H1 (cell line): ENCODE results near the gene RGMB. TPM values are rescaled to one million over a fixed set of nuclear protein-coding genes. Genes with fewer than 3 reads are reported as not detected.

Experiments used
- CBX8 ChIP-seq: fragments of 300-800, 300-1000 bp; sonication (generic); IDR thresholded peaks from 2 replicates; pipeline ENCODE4 v1.7.1; 2016; ENCODE audit warnings: low read depth, low read length, borderline replicate concordance
- CREB1 ChIP-seq: IDR thresholded peaks from 2 replicates; pipeline ENCODE4 v1.6.1; 2012; ENCODE audit warnings: inconsistent platforms
- GTF2F1 ChIP-seq: IDR thresholded peaks from 2 replicates; pipeline ENCODE4 v1.6.1; 2012; ENCODE audit warnings: low read depth, low read length, improper control_type of control experiment, borderline replicate concordance
- POLR2A ChIP-seq, 2 experiments: IDR thresholded peaks; 1 replicate in 1 of 2; 2 replicates in 1 of 2; pipeline ENCODE4 v1.6.1; 2011; ENCODE audit warnings: low read depth in 2 of 2, low read length in 2 of 2, mild to moderate bottlenecking in 2 of 2; ENCODE audit errors: control extremely low read depth in 1 of 2
- RXRA ChIP-seq: IDR thresholded peaks from 2 replicates; pipeline ENCODE4 v1.6.1; 2011; ENCODE audit warnings: low read depth, mild to moderate bottlenecking, low read length, moderate library complexity; ENCODE audit not compliant: insufficient read depth
- SRF ChIP-seq: IDR thresholded peaks from 2 replicates; pipeline ENCODE4 v1.6.1; 2011; ENCODE audit warnings: mild to moderate bottlenecking, low read depth, low read length, moderate library complexity
- TAF1 ChIP-seq: IDR thresholded peaks from 2 replicates; pipeline ENCODE4 v1.6.1; 2011; ENCODE audit warnings: mild to moderate bottlenecking, low read depth, low read length
- TBP ChIP-seq: IDR thresholded peaks from 2 replicates; pipeline ENCODE4 v1.6.1; 2011; ENCODE audit warnings: low read depth, low read length, improper control_type of control experiment
- TEAD4 ChIP-seq: IDR thresholded peaks from 2 replicates; pipeline ENCODE4 v1.6.1; 2012; ENCODE audit warnings: low read depth, low read length, inconsistent platforms, mixed read lengths
- polyA plus RNA-seq, 7 experiments: library from polyadenylated mRNA; depleted of rRNA in 3 of 7; stranded (reverse) in 5 of 7; unstranded in 2 of 7; fragments of >200 nt in 5 of 7; fragments of 200-250 nt in 2 of 7; gene quantifications; 1 replicate in 5 of 7; 2 replicates in 1 of 7; 4 replicates in 1 of 7; pipeline versions ENCODE4 v1.2.1 to v1.2.3, GENCODE V29; 2011 to 2013; ENCODE audit warnings: missing spikeins in 2 of 7, mixed read lengths in 2 of 7
- total RNA-seq: library from RNA; stranded (reverse); fragmentation: NEBNext Ultra II Directional; extraction: Animal tissue kit (Norgen Biotek cat#: 25700); gene quantifications from 2 replicates; pipeline ENCODE4 v1.2.1, GENCODE V29; 2021

Gene RGMB
- total and polyA plus RNA-seq, 2 of the 8 experiments (the other 6 are each of a cell fraction or from before 2014, with no cell fraction given) = 11.7 to 27.0 TPM

GRCh38 chr5:98805070-98805469 lies 31.6 kb downstream of the RGMB start (continued):
- TF ChIP-seq GTF2F1 = no peak
- no peak for TF ChIP-seq TEAD4
- no peak for TF ChIP-seq TAF1
- TF ChIP-seq TBP = no peak
- no peak for TF ChIP-seq CBX8
- TF ChIP-seq POLR2A (IDR thresholded peaks at IDR 0.05; ENCODE audit: control extremely low read depth in 1 of 2, low read depth in 2 of 2, low read length in 2 of 2) = no peak
- TF ChIP-seq CREB1 = no peak
- no peak for TF ChIP-seq RXRA
- no peak for TF ChIP-seq SRF
